Ascending aorta (tissue), 2 donors: ENCODE measurements around the gene AIFM2. TPM values are rescaled to one million over a fixed set of nuclear protein-coding genes. Genes with fewer than 3 reads are reported as not detected.
A peak's percentile ranks its signal among the peaks of the same experiment; 100 is the strongest.

Source experiments
- DNase-seq, 2 donors: peaks; one replicate each; pipeline ENCODE4 v3.0.0-alpha.2; 2019; ENCODE audit warnings: low spot score in 2 of 2
- H3K27ac ChIP-seq, 2 donors: fragments of 200-600 bp; sonication (generic); one replicate each; pipeline ENCODE4 v1.5.1; 2016 to 2017; ENCODE audit warnings: mild to moderate bottlenecking in 1 of 2
- H3K27me3 ChIP-seq: fragments of 200-600 bp; sonication (generic); one replicate; pipeline ENCODE4 v1.5.1; 2017
- H3K36me3 ChIP-seq, 2 donors: fragments of 200-600 bp; sonication (generic); one replicate each; pipeline ENCODE4 v1.5.1; 2016
- H3K4me1 ChIP-seq, 2 donors: fragments of 200-600 bp; sonication (generic); one replicate each; pipeline ENCODE4 v1.5.1; 2016 to 2017; ENCODE audit warnings: mild to moderate bottlenecking in 1 of 2
- H3K4me3 ChIP-seq, 2 donors: fragments of 200-600 bp; sonication (generic); one replicate each; pipeline ENCODE4 v1.5.1; 2016 to 2017; ENCODE audit warnings: mild to moderate bottlenecking in 1 of 2
- H3K9me3 ChIP-seq, 2 donors: fragments of 200-600 bp; sonication (generic); one replicate each; pipeline ENCODE4 v1.5.1; 2016
- CTCF ChIP-seq, 3 experiments: fragments of 200-600 bp in 2 of 3; fragments of 450-650 bp in 1 of 3; sonication (generic) in 2 of 3; IDR thresholded peaks; one replicate each; pipeline ENCODE4 v1.5.1; 2016 to 2019; ENCODE audit warnings: antibody characterized with exemption in 3 of 3, mild to moderate bottlenecking in 1 of 3, moderate library complexity in 1 of 3
- intact Hi-C: fragments of 100-400 bp; cut with DNase I; formaldehyde crosslinking; loops from one replicate; pipeline ENCODE4 v1.15.1; 2023
- total RNA-seq: library from RNA; depleted of rRNA; stranded (reverse); fragments of >200 nt; gene quantifications from one replicate; pipeline ENCODE4 v1.1.0, GENCODE V29; 2016

The AIFM2 gene
- total RNA-seq, 1 donor from 2014 or later = 2.9 TPM

GRCh38 chr10:70139997-70140250 is 7.3 kb upstream of the AIFM2 start:
- H3K27ac ChIP-seq = no peak overlapping the region
- no peak overlapping the region for H3K4me3 ChIP-seq
- H3K9me3 ChIP-seq = no peaks in the 10 kb centered on the region
- intact Hi-C loops = loop anchor here (10.0 kb wide), 1 partner anchor 225 kb away; no protein-coding TSS in a partner anchor
- H3K36me3 ChIP-seq = peaks cover 0 to 11% of the 10 kb centered on the region in 2 donors
- DNase-seq = no peak
- no peaks in the 10 kb centered on the region for H3K27me3 ChIP-seq
- no peak for TF ChIP-seq CTCF (IDR thresholded peaks at IDR 0.05)
- peaks cover 0 to 5% of the 10 kb centered on the region in 2 donors for H3K4me1 ChIP-seq

- intact Hi-C loops = loop anchor here (10.0 kb wide), 1 partner anchor 225 kb away; no protein-coding TSS in a partner anchor
- H3K36me3 ChIP-seq = peaks cover 0 to 11% of the 10 kb centered on the region in 2 donors
- no peaks in the 10 kb centered on the region for H3K27me3 ChIP-seq
- peak in 1 of 2 donors; percentile 41 for DNase-seq
- no peak overlapping the region for H3K27ac ChIP-seq
- H3K4me1 ChIP-seq = no peaks in the 10 kb centered on the region
- no peak for TF ChIP-seq CTCF (IDR thresholded peaks at IDR 0.05)
- no peaks in the 10 kb centered on the region for H3K9me3 ChIP-seq
- no peak overlapping the region for H3K4me3 ChIP-seq
Observed at GRCh38 chr10:70139151-70139996, 6.7 kb upstream of the AIFM2 start.

- Histone ChIP-seq H3K4me1 (peaks cover 0 to 3% of the 10 kb centered on the region in 2 donors), H3K9me3 (no peaks in the 10 kb centered on the region), H3K36me3 (peaks cover 0 to 11% of the 10 kb centered on the region in 2 donors), H3K4me3 (no peak overlapping the region), H3K27me3 (no peaks in the 10 kb centered on the region), H3K27ac (no peak overlapping the region)
- peak in 1 of 2 donors; percentile 55 for DNase-seq
- intact Hi-C loops = loop anchor here (10.0 kb wide), 1 partner anchor 227 kb away; no protein-coding TSS in a partner anchor
- TF ChIP-seq CTCF (IDR thresholded peaks at IDR 0.05) = no peak
Observed at GRCh38 chr10:70137927-70138883, 5.6 kb upstream of the AIFM2 start.

- intact Hi-C loops = loop anchor here (10.0 kb wide), 1 partner anchor 228 kb away; no protein-coding TSS in a partner anchor
- Histone ChIP-seq H3K4me1 (peaks cover 0 to 6% of the 10 kb centered on the region in 2 donors), H3K27ac (no peak overlapping the region), H3K36me3 (peaks cover 0 to 11% of the 10 kb centered on the region in 2 donors), H3K27me3 (no peaks in the 10 kb centered on the region), H3K4me3 (no peak overlapping the region), H3K9me3 (no peaks in the 10 kb centered on the region)
- peak in 1 of 2 donors; percentile 33 for DNase-seq
- TF ChIP-seq CTCF (IDR thresholded peaks at IDR 0.05) = no peak
Observed at GRCh38 chr10:70137135-70137534, 4.5 kb upstream of the AIFM2 start.

GRCh38 chr10:70135684-70136083 is 3.1 kb upstream of the AIFM2 start:
- Histone ChIP-seq H3K9me3 (no peaks in the 10 kb centered on the region), H3K36me3 (peaks cover 0 to 11% of the 10 kb centered on the region in 2 donors), H3K27me3 (no peaks in the 10 kb centered on the region), H3K27ac (no peak overlapping the region), H3K4me1 (peaks cover 0 to 13% of the 10 kb centered on the region in 2 donors), H3K4me3 (no peak overlapping the region)
- TF ChIP-seq CTCF (IDR thresholded peaks at IDR 0.05) = no peak
- intact Hi-C loops = loop anchor here (10.0 kb wide), 1 partner anchor 229 kb away; no protein-coding TSS in a partner anchor
- DNase-seq = no peak
